HG03103 (cell line): ENCODE measurements around the gene AUTS2.
"Not testable (repeated sequence)": the region's sequence is repeated elsewhere in the genome, so short reads cannot be mapped to it uniquely, and the experiment has no call there.

Experiments
- ATAC-seq: cut with Tn5 transposase; IDR thresholded peaks from one replicate; pipeline ENCODE4 v1.9.1; 2021; ENCODE audit warnings: low read depth; ENCODE audit not compliant: unreplicated experiment

AUTS2 gene

GRCh38 chr7:70789481-70790214 is 1191.4 kb downstream of the AUTS2 start:
- no peak for ATAC-seq

- ATAC-seq = no peak
Measured at GRCh38 chr7:70790215-70791073, 1192.2 kb downstream of the AUTS2 start.

GRCh38 chr7:70791341-70791740 is 1193.1 kb downstream of the AUTS2 start:
- ATAC-seq = no peak

- no peak for ATAC-seq
Measured at GRCh38 chr7:70793060-70793459, 1194.8 kb downstream of the AUTS2 start.

- ATAC-seq = no peak
Measured at GRCh38 chr7:70793821-70794220, 1195.5 kb downstream of the AUTS2 start.

GRCh38 chr7:70794962-70795361 is 1196.7 kb downstream of the AUTS2 start:
- no peak for ATAC-seq

- no peak for ATAC-seq
Measured at GRCh38 chr7:70795948-70796347, 1197.7 kb downstream of the AUTS2 start.

GRCh38 chr7:70797109-70797514 is 1198.8 kb downstream of the AUTS2 start:
- no peak for ATAC-seq

- ATAC-seq = no peak
Measured at GRCh38 chr7:70799841-70800405, 1201.6 kb downstream of the AUTS2 start.

GRCh38 chr7:70805360-70805759 is 1207.1 kb downstream of the AUTS2 start:
- peak; percentile 57 for ATAC-seq

- no peak for ATAC-seq
Measured at GRCh38 chr7:70807650-70808049, 1209.4 kb downstream of the AUTS2 start.

- no peak for ATAC-seq
Measured at GRCh38 chr7:70808876-70809275, 1210.6 kb downstream of the AUTS2 start.

GRCh38 chr7:70810558-70811139 is 1212.4 kb downstream of the AUTS2 start:
- ATAC-seq = no peak

GRCh38 chr7:70812511-70812910 is 1214.2 kb downstream of the AUTS2 start:
- no peak for ATAC-seq

- not testable (repeated sequence) for ATAC-seq
Measured at GRCh38 chr7:70822490-70822889, 1224.2 kb downstream of the AUTS2 start.

- peak; percentile 72 for ATAC-seq
Measured at GRCh38 chr7:70829221-70830059, 1231.2 kb downstream of the AUTS2 start.

GRCh38 chr7:70830060-70830395 is 1231.8 kb downstream of the AUTS2 start:
- ATAC-seq = no peak

GRCh38 chr7:70830426-70830825 is 1232.2 kb downstream of the AUTS2 start:
- no peak for ATAC-seq

- no peak for ATAC-seq
Measured at GRCh38 chr7:70833726-70834125, 1235.5 kb downstream of the AUTS2 start.

GRCh38 chr7:70834424-70834823 is 1236.1 kb downstream of the AUTS2 start:
- ATAC-seq = no peak
